HG02885 (cell line): ENCODE measurements around the gene RAD51.

Experiments used
- ATAC-seq: cut with Tn5 transposase; IDR thresholded peaks from one replicate; pipeline ENCODE4 v1.9.1; 2021; ENCODE audit warnings: mild to moderate bottlenecking; ENCODE audit not compliant: unreplicated experiment, poor library complexity

Gene RAD51

GRCh38 chr15:40775740-40776536, 81.0 kb downstream of the RAD51 start:
- ATAC-seq = no peak

GRCh38 chr15:40776537-40777141, 81.7 kb downstream of the RAD51 start:
- ATAC-seq = no peak
